WTC11 (cell line): Measurements from ENCODE around the gene PRKN. TPM values are rescaled to one million over a fixed set of nuclear protein-coding genes. Genes with fewer than 3 reads are reported as not detected.

Experiments used
- ATAC-seq: fragments of 200-7000 bp; cut with Tn5 transposase; 2 replicates; pipeline ENCODE4 v1.10.0; 2021; ENCODE audit warnings: mild to moderate bottlenecking, moderate library complexity
- CTCF ChIA-PET: fragments of 300-600 bp; sonication (Branson Sonifier 250); formaldehyde crosslinking; loops from one replicate; lab custom pipeline; 2021; ENCODE audit warnings: antibody characterized with exemption; lab: Charles Lee
- POLR2A ChIA-PET: fragments of 350-600 bp; sonication (Branson Sonifier 250); formaldehyde crosslinking; loops from one replicate; lab custom pipeline; 2021; ENCODE audit warnings: antibody characterized with exemption; lab: Charles Lee
- DNase-seq: peaks from one replicate; pipeline ENCODE4 v3.0.0; 2021; ENCODE audit warnings: low spot score
- H3K27ac Mint-ChIP-seq: 2 replicates; pipeline ENCODE4 v1.8.0; 2021; ENCODE audit warnings: mixed read lengths
- H3K27me3 Mint-ChIP-seq: 2 replicates; pipeline ENCODE4 v1.8.0; 2021; ENCODE audit warnings: low read depth, mild to moderate bottlenecking, moderate library complexity, mixed read lengths
- H3K36me3 Mint-ChIP-seq: 2 replicates; pipeline ENCODE4 v1.8.0; 2021; ENCODE audit warnings: mixed read lengths
- H3K4me1 Mint-ChIP-seq: 2 replicates; pipeline ENCODE4 v1.8.0; 2022; ENCODE audit warnings: mixed read lengths
- H3K4me3 Mint-ChIP-seq: 2 replicates; pipeline ENCODE4 v1.8.0; 2021; ENCODE audit warnings: mild to moderate bottlenecking, moderate library complexity, mixed read lengths
- H3K9me3 Mint-ChIP-seq: 2 replicates; pipeline ENCODE4 v1.8.0; 2021; ENCODE audit warnings: mixed read lengths
- ATF1 ChIP-seq: sonication (generic); formaldehyde crosslinking; IDR thresholded peaks from 2 replicates; pipeline ENCODE4 v1.8.1; 2023; ENCODE audit warnings: mild to moderate bottlenecking, moderate library complexity, missing genetic modification reagents
- ETV6 ChIP-seq: sonication (generic); formaldehyde crosslinking; IDR thresholded peaks from 2 replicates; pipeline ENCODE4 v1.8.1; 2022; ENCODE audit warnings: mild to moderate bottlenecking, missing genetic modification reagents
- HMGA2 ChIP-seq: fragments of 250-450 bp; sonication (Bioruptor Pico); IDR thresholded peaks from 2 replicates; pipeline ENCODE4 v1.4.0; 2021; ENCODE audit warnings: mild to moderate bottlenecking, moderate library complexity
- JUN ChIP-seq: sonication (generic); formaldehyde crosslinking; IDR thresholded peaks from 2 replicates; pipeline ENCODE4 v1.8.0; 2023; ENCODE audit warnings: mild to moderate bottlenecking, missing genetic modification reagents
- KAT7 ChIP-seq: sonication (generic); formaldehyde crosslinking; IDR thresholded peaks from 2 replicates; pipeline ENCODE4 v1.8.1; 2023; ENCODE audit warnings: missing genetic modification reagents, mild to moderate bottlenecking, borderline replicate concordance
- NR3C1 ChIP-seq: sonication (generic); formaldehyde crosslinking; conservative IDR thresholded peaks from 2 replicates; pipeline ENCODE4 v1.8.1; 2023; ENCODE audit warnings: low read depth, mild to moderate bottlenecking, missing genetic modification reagents
- OVOL2 ChIP-seq: fragments of 250-450 bp; sonication (Bioruptor Pico); IDR thresholded peaks from 2 replicates; pipeline ENCODE4 v1.9.0; 2021; ENCODE audit warnings: mild to moderate bottlenecking, borderline replicate concordance
- RELA ChIP-seq: sonication (generic); formaldehyde crosslinking; IDR thresholded peaks from 2 replicates; pipeline ENCODE4 v1.8.1; 2022; ENCODE audit warnings: missing genetic modification reagents, mild to moderate bottlenecking, borderline replicate concordance
- RORB ChIP-seq: fragments of 250-450 bp; sonication (Bioruptor Pico); IDR thresholded peaks from 2 replicates; pipeline ENCODE4 v1.9.0; 2021; ENCODE audit warnings: mild to moderate bottlenecking
- TCF7 ChIP-seq: sonication (generic); formaldehyde crosslinking; IDR thresholded peaks from 2 replicates; pipeline ENCODE4 v1.8.0; 2022; ENCODE audit warnings: mild to moderate bottlenecking, low read depth, missing genetic modification reagents, moderate library complexity
- ZNF138 ChIP-seq: sonication (generic); formaldehyde crosslinking; conservative IDR thresholded peaks from 2 replicates; pipeline ENCODE4 v1.8.1; 2022; ENCODE audit warnings: mild to moderate bottlenecking, moderate library complexity, missing genetic modification reagents
- ZNF396 ChIP-seq: fragments of 250-450 bp; sonication (Bioruptor Pico); IDR thresholded peaks from 2 replicates; pipeline ENCODE4 v1.8.0; 2021; ENCODE audit warnings: mild to moderate bottlenecking, moderate library complexity, borderline replicate concordance
- ZNF416 ChIP-seq: fragments of 250-450 bp; sonication (Bioruptor Pico); IDR thresholded peaks from 2 replicates; pipeline ENCODE4 v1.9.0; 2021; ENCODE audit warnings: mild to moderate bottlenecking, inconsistent platforms
- total RNA-seq: library from RNA; stranded (reverse); gene quantifications from 3 replicates; pipeline ENCODE4 v1.2.3, GENCODE V29; 2021
- TF ChIP-seq, protein P1 (sequence below): fragments of 250-450 bp; sonication (Bioruptor Pico); IDR thresholded peaks from 2 replicates; pipeline ENCODE4 v1.9.0; 2021; ENCODE audit warnings: mild to moderate bottlenecking
- TF ChIP-seq, protein P2 (sequence below): fragments of 250-450 bp; sonication (Bioruptor Pico); IDR thresholded peaks from 2 replicates; pipeline ENCODE4 v1.9.0; 2021; ENCODE audit warnings: mild to moderate bottlenecking
- TF ChIP-seq, protein P3 (sequence below): sonication (generic); formaldehyde crosslinking; IDR thresholded peaks from 2 replicates; pipeline ENCODE4 v1.8.1; 2022; ENCODE audit warnings: low read depth, mild to moderate bottlenecking, moderate library complexity, missing genetic modification reagents, borderline replicate concordance
- TF ChIP-seq, protein P4 (sequence below): sonication (generic); formaldehyde crosslinking; IDR thresholded peaks from 2 replicates; pipeline ENCODE4 v1.8.0; 2022; ENCODE audit warnings: mild to moderate bottlenecking, missing genetic modification reagents
- TF ChIP-seq, protein P5 (sequence below): fragments of 200-600 bp; IDR thresholded peaks from 2 replicates; pipeline ENCODE4 v1.8.0; 2022; ENCODE audit warnings: antibody characterized with exemption

PRKN gene
- total RNA-seq, 1 experiment from 2014 or later: 0.59 TPM

DNA sequence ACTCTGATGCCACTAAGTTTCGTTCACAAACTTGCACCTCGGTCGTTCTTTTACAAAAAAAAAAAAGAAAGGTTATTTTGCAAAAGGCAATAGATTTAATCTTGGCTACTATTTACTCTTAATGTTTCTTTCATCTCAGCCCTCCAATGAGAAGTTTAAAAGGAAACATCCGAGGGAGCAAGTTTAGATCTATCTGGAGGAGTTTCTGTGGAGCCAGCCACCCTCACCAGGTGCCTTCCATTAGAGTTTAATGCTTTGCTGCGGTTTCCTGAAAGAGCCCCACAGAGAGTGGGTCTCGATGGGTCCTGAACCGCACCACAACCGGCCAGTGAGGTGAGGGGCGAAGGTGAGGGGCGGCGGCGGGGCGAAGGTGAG, 632 bp downstream of the PRKN start:
- no peak for TF ChIP-seq ETV6 (CRISPR knock-in tag)
- TF ChIP-seq, protein P1, sequence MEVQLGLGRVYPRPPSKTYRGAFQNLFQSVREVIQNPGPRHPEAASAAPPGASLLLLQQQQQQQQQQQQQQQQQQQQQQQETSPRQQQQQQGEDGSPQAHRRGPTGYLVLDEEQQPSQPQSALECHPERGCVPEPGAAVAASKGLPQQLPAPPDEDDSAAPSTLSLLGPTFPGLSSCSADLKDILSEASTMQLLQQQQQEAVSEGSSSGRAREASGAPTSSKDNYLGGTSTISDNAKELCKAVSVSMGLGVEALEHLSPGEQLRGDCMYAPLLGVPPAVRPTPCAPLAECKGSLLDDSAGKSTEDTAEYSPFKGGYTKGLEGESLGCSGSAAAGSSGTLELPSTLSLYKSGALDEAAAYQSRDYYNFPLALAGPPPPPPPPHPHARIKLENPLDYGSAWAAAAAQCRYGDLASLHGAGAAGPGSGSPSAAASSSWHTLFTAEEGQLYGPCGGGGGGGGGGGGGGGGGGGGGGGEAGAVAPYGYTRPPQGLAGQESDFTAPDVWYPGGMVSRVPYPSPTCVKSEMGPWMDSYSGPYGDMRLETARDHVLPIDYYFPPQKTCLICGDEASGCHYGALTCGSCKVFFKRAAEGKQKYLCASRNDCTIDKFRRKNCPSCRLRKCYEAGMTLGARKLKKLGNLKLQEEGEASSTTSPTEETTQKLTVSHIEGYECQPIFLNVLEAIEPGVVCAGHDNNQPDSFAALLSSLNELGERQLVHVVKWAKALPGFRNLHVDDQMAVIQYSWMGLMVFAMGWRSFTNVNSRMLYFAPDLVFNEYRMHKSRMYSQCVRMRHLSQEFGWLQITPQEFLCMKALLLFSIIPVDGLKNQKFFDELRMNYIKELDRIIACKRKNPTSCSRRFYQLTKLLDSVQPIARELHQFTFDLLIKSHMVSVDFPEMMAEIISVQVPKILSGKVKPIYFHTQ (CRISPR knock-in tag): no peak
- TF ChIP-seq, protein P2, sequence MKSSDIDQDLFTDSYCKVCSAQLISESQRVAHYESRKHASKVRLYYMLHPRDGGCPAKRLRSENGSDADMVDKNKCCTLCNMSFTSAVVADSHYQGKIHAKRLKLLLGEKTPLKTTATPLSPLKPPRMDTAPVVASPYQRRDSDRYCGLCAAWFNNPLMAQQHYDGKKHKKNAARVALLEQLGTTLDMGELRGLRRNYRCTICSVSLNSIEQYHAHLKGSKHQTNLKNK (CRISPR knock-in tag): no peak
- no peak for TF ChIP-seq JUN
- TF ChIP-seq RORB (CRISPR knock-in tag): no peak
- TF ChIP-seq ZNF396 (CRISPR knock-in tag): no peak
- no peak for TF ChIP-seq HMGA2 (CRISPR knock-in tag)
- TF ChIP-seq KAT7: no peak
- no peak for TF ChIP-seq ZNF138 (CRISPR knock-in tag)
- no peak for TF ChIP-seq OVOL2
- no peak for TF ChIP-seq TCF7 (CRISPR knock-in tag)
- TF ChIP-seq ZNF416 (CRISPR knock-in tag): no peak
- TF ChIP-seq, protein P3, sequence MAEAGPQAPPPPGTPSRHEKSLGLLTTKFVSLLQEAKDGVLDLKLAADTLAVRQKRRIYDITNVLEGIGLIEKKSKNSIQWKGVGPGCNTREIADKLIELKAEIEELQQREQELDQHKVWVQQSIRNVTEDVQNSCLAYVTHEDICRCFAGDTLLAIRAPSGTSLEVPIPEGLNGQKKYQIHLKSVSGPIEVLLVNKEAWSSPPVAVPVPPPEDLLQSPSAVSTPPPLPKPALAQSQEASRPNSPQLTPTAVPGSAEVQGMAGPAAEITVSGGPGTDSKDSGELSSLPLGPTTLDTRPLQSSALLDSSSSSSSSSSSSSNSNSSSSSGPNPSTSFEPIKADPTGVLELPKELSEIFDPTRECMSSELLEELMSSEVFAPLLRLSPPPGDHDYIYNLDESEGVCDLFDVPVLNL (CRISPR knock-in tag): no peak
- TF ChIP-seq NR3C1 (CRISPR knock-in tag): no peak

DNA sequence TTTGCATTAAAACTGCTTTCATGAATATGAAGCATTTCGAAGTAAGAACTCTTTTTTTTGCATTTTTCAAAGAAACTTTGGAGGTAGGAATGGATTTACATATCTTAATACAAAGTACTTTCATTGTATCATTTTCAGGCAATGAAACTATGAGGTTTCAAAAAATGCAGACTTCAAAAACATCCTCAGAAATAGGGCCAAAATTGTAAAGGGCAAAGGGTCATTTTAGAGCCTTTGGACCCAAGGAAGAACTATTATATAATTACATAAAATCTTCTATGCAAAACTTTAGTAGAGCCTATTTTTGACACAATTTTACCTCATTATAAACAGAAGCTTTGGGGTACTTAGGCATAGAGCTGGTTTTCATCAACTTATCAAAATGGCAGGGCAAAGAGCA, 4.9 kb downstream of the PRKN start:
- DNase-seq (no peak), ATAC-seq (no peak)
- peaks cover 18% of the 10 kb centered on the region for H3K4me1 Mint-ChIP-seq
- peaks cover 13% of the 10 kb centered on the region for H3K27me3 Mint-ChIP-seq
- POLR2A ChIA-PET: no interaction called here
- peaks cover 12% of the 10 kb centered on the region for H3K9me3 Mint-ChIP-seq
- TF ChIP-seq ETV6 (CRISPR knock-in tag): no peak
- TF ChIP-seq, protein P4, sequence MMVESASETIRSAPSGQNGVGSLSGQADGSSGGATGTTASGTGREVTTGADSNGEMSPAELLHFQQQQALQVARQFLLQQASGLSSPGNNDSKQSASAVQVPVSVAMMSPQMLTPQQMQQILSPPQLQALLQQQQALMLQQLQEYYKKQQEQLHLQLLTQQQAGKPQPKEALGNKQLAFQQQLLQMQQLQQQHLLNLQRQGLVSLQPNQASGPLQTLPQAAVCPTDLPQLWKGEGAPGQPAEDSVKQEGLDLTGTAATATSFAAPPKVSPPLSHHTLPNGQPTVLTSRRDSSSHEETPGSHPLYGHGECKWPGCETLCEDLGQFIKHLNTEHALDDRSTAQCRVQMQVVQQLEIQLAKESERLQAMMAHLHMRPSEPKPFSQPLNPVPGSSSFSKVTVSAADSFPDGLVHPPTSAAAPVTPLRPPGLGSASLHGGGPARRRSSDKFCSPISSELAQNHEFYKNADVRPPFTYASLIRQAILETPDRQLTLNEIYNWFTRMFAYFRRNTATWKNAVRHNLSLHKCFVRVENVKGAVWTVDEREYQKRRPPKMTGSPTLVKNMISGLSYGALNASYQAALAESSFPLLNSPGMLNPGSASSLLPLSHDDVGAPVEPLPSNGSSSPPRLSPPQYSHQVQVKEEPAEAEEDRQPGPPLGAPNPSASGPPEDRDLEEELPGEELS (CRISPR knock-in tag): no peak
- no peak for TF ChIP-seq RORB (CRISPR knock-in tag)
- no peak for TF ChIP-seq ATF1 (CRISPR knock-in tag)
- TF ChIP-seq, protein P3 (CRISPR knock-in tag): no peak
- TF ChIP-seq, protein P5, sequence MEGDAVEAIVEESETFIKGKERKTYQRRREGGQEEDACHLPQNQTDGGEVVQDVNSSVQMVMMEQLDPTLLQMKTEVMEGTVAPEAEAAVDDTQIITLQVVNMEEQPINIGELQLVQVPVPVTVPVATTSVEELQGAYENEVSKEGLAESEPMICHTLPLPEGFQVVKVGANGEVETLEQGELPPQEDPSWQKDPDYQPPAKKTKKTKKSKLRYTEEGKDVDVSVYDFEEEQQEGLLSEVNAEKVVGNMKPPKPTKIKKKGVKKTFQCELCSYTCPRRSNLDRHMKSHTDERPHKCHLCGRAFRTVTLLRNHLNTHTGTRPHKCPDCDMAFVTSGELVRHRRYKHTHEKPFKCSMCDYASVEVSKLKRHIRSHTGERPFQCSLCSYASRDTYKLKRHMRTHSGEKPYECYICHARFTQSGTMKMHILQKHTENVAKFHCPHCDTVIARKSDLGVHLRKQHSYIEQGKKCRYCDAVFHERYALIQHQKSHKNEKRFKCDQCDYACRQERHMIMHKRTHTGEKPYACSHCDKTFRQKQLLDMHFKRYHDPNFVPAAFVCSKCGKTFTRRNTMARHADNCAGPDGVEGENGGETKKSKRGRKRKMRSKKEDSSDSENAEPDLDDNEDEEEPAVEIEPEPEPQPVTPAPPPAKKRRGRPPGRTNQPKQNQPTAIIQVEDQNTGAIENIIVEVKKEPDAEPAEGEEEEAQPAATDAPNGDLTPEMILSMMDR: no peak
- no peak for TF ChIP-seq RELA
- CTCF ChIA-PET: no interaction called here
- no peak overlapping the region for H3K4me3 Mint-ChIP-seq
- H3K36me3 Mint-ChIP-seq: peaks cover 8% of the 10 kb centered on the region
- no peak overlapping the region for H3K27ac Mint-ChIP-seq

More for the DNA sequence above, 632 bp downstream of the PRKN start:
- H3K36me3 Mint-ChIP-seq: no peaks in the 10 kb centered on the region
- CTCF ChIA-PET: interaction anchor here (1.8 kb wide), 1 partner anchor 285 kb away, joined by 9 read pairs; no protein-coding TSS in a partner anchor
- H3K27ac Mint-ChIP-seq: no peak overlapping the region
- peaks cover 17% of the 10 kb centered on the region for H3K4me1 Mint-ChIP-seq
- H3K4me3 Mint-ChIP-seq: peak overlapping the region; percentile 89
- POLR2A ChIA-PET: no interaction called here
- H3K9me3 Mint-ChIP-seq: no peaks in the 10 kb centered on the region
- no peak for DNase-seq
- peaks cover 13% of the 10 kb centered on the region for H3K27me3 Mint-ChIP-seq
- peak; percentile 7 for ATAC-seq
